NCI-H2227 (cell line): ENCODE measurements around the gene STAG1.
"Not testable (repeated sequence)": the region's sequence is repeated elsewhere in the genome, so short reads cannot be mapped to it uniquely, and the experiment has no call there.

Source experiments
- DNase-seq: peaks from one replicate; lab custom pipeline; 2025; ENCODE audit not compliant: unreplicated experiment; lab: John Stamatoyannopoulos, UW

The STAG1 gene

DNA sequence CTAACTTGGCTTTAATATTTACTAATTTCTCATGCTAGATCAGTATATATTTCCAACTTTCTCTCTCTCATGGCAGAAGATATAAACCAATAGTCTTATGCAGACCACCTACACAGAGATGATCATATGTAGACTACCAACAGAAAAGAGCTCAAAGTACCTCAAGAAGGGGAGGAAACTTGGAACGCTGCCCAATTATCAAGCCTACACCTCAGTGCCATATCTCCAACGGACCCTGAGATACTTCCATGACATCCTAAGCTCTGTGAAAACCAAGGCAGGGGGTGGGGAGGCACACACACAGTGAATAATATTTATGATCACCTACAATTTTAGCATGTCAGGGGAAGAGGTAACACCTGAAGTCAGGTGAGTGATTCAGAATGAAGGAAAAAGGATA, 100.6 kb downstream of the STAG1 start:
- no peak for DNase-seq

DNA sequence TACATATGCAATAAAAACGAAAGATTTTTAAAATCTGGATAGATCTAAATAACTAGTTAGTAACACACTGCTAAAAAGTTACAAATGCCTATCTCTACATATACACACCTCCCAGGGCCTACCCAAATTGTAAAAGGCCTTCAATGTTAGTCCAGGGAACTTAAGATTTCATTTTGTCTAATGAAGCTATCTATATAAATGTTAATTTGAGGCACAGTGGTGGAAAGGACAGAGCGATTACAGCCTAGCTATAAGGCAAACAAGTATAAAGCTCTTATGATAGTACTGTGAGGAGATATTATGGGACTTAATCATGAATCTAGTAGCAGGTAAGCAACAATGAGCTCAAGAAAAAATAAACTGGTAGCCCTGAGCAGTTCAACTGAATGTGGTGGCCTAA, 101.7 kb downstream of the STAG1 start:
- no peak for DNase-seq

DNA sequence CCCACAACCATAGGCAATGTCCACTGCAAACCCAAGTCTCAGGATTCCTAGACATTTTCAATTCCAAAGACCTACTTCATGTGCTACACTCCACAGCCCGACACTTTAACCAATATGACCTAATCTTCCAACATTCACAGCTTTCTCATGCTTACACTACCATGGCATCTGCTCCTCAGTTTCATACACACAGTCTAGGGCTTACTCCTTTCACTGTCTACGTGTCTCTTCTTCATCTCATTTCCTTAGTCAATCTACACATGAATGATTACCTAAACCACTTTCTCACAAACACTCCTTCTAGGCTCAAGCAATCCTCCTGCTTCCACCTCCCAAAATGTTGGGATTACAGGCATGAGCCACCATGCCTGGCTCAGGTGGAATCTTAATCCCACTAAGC, 106.3 kb downstream of the STAG1 start:
- no peak for DNase-seq

DNA sequence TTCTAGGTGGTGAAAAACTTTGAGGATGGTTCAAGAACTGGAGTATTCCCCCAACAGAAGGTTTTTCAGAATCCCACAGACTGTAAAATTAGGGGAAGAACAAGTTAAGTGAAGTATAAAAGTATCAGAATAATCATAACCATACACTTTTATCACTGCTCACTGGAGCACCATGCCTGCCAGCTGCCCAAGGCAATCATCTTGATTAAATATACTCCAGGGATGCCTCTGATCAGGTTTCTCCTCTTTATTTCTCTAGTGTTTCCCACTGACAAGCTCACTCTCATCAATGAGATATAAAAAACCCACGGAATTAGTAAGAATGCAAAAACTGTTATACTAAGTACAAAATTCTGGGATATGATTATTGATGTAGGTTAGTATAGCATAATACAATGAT, 108.0 kb downstream of the STAG1 start:
- no peak for DNase-seq

DNA sequence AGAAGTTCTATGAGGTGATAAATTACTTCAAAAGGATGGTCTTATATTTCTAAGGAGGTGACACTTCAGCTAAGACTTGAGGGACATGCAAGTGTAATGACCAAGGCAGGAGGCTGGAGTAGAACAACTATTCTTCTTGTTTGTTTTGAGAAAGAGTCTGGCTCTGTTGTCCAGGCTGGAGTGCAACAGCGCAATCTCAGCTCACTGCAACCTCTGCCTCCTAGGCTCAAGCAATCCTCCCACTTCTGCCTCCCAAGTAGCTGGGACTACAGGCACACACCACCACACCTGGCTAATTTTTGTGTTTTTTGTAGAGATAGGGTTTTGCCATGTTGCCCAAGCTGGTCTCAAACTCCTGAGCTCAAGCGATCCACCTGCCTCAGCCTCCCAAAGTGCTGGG, 108.8 kb downstream of the STAG1 start:
- DNase-seq = not testable (repeated sequence)

DNA sequence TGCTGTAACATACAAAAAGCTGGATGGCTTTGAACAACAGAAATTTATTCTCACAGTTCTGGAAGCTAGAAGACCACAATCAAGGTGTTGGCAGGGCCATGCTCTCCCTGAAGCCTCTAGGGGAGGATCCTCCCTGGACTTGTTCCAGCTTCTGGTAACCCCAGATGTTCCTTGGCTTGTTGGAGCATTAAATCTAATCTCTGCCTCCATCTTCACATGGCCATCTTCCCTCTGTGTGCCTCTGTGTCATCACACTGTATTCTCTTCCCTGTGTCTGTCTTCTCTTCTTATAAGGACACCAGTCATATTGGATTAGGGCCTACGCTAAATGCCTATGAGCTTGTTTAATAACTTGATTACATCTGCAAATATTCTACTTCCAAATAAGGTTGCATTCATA, 109.5 kb downstream of the STAG1 start:
- DNase-seq = no peak

DNA sequence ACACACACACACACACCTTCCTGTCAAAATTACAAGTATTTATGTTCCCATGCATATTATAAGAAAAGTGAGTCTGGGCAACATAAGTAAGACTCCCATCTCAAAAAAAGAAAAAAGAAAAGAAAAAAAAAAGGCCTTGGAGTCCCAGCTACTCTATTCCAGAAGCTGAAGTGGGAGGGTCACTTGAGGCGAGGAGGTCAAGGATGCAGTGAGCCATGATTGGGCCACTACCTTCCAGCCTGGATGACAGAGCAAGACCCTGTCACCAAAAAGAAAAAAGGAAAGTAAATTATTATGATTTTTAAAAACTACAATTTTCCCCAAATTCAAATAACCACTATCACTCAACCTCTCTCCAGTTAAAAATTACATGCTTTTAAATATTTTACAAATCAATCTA, 113.1 kb downstream of the STAG1 start:
- DNase-seq = no peak

DNA sequence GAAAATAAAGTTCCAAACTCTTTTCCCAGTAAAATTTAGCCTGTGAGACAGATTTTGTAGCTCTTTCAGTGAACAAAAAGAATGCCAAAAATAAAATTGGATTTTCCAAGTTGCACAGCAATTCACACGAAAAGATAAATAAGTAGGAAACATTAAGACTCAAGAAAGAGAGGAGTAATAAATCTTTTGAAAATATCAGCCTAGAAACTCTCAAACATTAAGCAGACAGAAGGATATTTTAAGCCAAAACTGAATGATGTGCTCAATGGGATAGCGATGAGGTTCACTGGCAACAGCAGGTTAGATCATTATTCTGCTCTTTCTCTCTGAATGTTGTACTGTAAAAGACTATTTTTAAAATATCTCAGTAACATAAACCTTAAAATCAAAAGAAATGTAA, 115.0 kb downstream of the STAG1 start:
- no peak for DNase-seq

DNA sequence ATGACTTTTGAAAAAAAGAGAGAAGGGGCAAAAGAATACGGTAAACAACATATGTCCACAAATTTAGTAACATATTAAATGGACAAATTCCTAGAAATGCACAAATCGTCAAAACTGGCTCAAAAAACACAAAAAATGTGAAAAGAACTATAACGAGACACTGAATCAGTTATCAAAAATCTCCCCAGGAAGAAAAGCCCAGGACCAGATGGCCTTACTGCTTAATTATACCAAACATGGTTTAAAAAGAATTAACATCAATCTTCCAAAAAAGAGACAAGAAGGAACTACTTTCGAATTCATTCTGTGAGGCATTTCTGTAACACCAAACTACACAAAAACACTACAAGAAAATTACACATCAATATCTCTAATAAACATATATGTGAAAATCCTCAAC, 117.4 kb downstream of the STAG1 start:
- DNase-seq = no peak

DNA sequence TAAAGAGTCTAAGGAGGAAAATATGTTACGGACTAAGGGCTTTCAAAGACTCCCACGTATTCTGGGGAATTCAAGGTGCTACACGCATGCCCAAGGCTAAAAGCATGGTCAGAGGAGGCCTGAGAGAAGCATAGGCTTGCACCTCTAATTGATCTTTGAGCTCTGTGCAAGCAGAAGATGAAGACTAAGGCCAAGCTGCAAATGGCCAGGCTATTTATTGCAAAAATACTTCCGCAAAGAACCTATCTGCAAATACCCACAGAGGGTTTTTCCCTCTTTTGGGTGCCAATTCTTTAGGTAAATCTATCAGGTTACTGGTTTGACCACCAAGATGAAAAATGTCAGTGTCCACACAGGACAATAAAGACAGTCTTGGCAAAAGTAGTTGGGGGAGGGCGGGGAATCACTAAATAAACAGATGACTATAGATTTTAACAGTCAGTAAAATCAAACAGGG, 119.5 kb downstream of the STAG1 start:
- DNase-seq = no peak

DNA sequence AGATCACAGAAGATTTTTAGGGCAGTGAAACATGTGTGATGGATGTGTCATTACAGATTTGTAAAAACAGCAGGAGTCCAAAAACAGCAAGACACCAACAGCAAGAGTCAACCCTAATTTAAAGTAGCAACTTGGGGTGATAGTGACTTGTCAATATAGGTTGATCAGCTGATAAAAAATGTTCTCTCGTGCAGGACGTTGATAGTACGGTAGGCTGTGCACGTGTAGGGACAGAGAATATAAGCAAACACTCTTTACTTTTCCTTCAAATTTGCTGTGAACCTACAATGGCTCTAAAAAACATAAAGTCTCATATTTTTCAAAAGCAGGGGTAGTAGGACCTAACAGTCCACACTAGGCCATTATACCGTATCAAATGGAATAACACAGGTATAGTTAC, 120.8 kb downstream of the STAG1 start:
- no peak for DNase-seq

DNA sequence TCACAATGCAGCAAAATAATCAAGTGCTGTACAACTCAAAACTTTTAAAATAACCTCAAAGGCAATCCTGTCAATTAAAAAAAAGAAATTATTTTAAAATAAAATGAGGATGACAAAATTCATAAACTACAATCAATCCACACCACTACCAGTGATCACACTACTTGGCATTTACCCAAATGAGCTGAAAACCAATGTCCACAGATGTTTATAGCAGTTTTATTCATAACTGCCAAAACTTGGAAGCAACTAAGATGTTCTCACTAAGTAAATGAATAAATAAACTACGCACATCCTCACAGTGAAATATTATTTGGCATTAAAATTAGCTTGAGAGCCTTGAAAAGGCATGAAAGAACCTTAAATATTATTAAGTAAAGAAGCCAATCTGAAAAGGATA, 121.3 kb downstream of the STAG1 start:
- no peak for DNase-seq

DNA sequence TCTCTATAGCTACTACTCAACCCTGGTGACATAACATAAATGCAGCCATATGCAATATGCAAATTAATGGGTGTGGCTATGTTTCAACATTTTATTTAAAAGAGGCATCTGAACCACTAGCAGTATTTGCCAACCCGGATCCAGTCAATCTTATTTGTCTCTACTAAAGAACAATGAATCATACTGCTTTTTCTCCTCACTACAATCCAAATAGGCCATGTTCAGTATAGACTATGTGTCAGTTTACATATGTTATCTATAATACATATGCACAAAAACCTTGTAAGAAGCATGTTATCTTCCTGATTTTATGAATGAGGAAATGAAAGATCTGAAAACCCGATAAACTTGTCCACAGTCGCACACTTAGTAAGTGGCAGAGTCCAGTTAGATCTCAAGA, 125.7 kb downstream of the STAG1 start:
- DNase-seq = no peak

DNA sequence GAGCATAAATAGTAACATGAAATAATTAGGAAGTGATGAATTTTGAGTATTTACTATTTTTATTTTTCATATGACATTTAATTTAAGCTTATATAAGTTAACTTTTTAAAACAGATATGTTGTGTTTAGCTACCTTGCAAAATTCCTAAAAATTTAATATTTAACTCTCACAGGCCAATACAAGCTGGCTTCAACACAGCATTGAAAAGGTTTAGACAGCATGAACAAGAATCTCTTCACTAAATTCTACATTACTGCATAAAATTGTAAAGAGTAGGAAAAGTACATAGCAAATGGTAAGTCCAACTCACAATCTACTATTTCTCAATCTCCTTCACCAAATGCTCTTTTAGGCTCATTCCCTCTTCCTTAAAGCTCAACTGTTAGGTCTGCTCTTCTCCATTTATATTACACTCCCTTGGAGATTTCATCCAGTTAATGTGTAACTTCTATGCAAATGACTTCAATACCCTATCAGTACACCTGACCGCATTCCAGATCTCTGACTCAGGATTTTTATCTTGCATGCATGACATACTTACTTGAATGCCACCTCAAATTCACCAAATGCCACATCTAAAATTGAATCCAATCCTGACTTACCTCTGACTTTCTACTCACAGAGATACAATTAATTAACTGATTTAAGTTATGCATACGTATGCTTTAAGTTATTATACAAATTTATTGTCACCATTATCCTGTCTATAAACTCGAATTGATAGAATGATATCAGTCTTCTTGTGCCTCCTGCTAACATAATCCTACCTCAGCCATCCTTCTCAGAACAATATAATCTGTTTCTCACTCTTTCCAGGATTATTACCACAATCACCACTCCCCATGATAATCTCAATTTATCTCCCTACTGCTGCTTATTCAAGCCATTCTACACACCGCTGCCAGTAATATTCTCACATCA, 127.0 kb downstream of the STAG1 start:
- no peak for DNase-seq

DNA sequence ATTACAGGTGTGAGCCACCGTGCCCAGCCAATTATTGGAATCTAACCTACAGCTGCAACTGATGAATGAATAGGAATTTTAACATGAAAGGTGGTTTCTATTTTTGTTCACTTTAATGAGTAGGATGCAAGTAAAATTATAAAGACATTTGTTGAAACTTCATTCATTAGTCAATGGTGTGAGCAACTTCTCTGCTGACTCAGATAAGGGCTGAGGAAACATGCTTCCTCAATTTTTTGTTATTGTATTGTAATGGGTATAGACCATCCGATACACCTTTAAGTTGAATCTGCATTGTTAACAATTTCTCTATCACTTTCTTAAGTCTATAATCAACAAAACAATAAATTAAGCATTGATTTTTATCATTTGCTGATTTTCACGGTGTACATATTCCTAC, 127.8 kb downstream of the STAG1 start:
- no peak for DNase-seq

DNA sequence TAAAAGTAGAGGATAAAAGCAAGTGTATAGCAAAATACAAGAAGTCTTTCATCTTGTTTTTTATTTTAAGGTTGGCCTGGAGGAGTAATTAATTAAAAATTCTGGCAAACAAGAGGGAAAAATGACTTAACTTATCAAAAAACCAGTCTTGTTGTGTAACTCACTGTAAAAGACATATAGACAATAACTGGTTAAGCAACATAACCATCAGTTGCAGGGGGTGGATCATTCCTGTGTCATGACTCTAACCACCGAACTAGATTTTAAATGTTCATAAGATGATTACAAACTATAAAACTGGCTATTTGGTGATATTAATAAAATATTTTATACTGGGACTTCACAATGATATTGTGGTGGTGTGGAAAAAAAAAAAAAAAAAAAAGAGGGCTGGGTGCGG, 130.6 kb downstream of the STAG1 start:
- DNase-seq = no peak

DNA sequence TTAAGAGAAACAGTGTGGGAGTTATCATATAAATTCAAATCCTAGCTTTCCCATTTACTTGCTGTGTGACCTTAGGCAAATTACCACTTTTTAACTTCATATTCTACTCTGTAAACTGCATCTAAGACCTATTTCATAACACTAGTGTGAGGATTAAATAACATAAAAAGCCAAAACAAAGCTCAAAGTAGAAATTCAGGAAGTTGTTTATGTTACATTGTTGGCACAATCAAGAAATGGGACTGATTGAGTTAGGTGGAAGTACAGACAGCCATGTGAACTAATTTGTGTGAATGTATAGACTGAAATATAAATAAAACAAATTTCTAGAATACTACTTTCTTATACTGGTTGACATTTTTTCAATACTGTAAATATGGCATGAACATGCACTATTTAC, 131.7 kb downstream of the STAG1 start:
- no peak for DNase-seq

DNA sequence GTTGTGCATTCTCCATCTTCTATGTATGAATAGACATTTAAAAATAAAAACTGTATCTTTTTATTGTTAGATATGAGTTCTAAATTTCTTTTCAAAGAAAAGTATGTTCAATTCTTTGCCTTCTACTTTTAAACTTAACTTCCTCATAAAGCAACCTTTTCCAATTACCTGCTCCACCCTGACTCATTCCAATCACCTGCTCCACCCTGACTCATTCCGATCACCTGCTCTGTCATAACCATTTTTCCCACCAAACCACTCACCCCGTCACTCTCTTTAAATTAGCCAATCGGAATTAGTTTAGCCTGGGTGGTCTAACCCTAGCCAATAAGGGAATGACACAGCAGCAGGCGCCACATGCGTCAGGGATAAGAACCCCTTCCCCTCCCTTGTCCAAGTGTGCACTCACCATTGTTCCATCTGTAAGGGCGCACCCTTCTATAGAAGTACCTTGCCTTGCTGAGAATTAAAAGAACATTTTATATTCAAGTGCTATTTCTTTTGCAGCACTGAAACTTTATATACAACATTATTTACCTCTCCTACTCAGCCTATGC, 134.1 kb downstream of the STAG1 start:
- DNase-seq = not testable (repeated sequence)

DNA sequence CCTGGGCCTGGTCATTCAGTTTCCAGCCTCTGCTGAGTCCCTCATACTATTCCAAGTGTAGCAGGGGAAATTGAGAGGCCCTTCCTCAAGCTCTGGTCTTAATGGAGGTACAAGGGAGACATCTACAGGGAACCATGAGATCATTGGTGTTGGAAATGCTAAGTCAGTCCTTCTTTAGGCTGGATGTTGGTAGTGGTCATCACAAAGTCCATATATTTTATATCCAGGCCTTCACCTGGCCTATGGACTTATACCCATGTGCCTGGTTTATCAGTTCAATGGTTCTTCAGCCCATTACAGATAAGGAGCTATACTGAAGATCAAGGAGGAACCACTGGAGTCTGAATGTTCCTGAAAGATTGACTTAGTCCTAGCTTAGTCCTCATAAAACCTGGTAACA, 135.0 kb downstream of the STAG1 start:
- DNase-seq = no peak

DNA sequence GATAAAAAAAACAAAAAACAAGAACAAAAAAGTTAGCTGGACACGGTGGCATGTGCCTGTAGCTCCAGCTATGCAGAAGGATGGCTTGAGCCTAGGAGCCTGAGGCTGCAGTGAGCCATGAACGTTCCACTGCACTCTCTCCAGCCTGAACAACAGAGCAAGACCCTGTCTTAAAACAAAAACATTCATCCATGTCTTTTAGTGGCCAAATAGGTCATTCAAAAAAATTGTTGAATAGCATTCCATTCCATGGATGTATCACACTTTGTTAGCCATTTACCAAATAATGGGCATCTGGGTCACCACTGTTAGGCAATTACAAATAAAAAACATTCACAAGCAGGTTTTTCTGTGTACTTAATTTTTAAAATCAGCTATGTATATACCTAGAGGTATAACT, 139.7 kb downstream of the STAG1 start:
- DNase-seq = no peak

DNA sequence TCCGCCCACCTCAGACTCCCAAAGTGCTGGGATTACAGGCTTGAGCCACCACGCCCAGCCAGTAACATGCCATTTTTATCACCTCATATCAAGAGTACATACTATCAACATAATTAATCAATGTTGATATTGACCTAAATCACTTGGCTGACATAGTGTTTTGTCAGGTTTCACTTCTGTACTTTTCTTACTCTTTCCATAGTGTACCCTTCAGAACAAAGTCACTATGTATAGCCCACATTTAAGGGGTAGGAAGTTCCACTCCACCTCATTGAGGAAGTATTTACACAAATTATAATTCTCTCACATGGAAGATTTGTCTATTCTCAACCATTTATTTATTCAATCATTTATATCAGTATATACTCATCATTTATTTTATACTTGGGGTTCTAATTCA, 145.2 kb downstream of the STAG1 start:
- no peak for DNase-seq

DNA sequence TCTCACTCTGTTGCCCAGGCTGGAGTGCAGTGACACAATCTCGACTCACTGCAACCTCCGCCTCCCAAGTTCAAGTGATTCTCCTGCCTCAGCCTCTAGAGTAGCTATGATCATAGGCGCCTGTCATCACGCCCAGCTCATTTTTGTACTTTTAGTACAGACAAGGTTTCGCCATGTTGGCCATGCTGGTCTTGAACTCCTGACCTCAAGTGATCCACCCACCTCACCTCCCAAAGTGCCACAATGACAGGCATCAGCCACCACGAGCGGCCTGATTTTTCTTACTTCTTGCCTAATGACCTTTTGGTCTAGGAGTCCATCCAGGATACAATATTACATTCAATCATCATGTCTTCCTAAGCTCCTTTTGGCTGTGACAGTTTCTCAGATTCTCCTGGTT, 146.0 kb downstream of the STAG1 start:
- not testable (repeated sequence) for DNase-seq

DNA sequence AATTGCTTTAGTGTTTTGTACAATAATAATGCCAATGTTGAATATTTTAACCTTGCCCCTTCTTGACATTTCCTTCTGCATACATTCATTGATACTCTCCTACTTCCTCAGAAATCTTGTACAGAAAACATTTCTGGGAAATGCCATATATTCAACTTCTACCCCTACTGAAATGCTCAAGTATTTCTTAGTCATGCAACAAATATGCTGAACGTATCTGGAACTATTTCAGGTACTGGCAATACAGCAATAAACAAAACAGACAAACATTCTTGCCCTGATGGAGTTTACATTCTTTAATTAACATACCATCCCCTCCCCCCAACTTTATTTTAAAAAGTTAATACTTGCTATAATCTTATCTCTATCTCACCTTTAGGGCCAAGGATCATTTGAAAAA, 147.2 kb downstream of the STAG1 start:
- DNase-seq = no peak
